ENCODE data around the gene NR2C2AP. TPM values are rescaled to one million over a fixed set of nuclear protein-coding genes. Genes with fewer than 3 reads are reported as not detected.

The NR2C2AP gene
- total and polyA plus RNA-seq, 2 of the 13 experiments (the other 11 are each of a cell fraction or from before 2014, with no cell fraction given): 12.2 to 26.8 TPM

DNA sequence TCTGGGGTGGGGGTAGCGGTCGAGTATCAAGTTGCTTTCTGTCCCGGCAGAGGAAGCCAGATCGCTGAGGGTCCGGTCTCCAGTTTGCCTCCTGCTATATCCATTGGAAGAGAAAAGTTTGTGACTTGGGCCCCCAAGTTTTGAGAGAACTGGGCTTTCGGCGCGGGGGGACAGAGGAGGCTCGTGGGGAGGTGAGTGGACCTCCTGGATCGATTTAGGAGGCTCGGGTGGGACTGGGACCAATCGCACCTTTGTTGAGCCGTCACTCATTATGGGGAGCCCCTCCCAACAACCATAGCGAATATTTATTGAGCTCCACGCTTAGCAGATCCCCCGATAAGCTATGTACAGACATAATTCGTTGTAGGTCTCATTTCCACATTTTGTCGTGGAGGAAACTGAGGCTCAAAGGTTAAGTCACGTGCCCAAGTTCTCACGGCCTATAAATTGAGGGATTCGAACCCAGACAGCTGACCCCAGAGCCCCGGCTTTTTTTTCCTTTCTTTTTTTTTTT is 10.2 kb downstream of the NR2C2AP start (continued):
- TF ChIP-seq ZNF788 (CRISPR knock-in tag; IDR thresholded peaks at IDR 0.05; ENCODE audit: borderline replicate concordance) (0 out of 2 replicates have a peak, but pooled peaks have one; percentile 30), PHF8 (CRISPR knock-in tag; IDR thresholded peaks at IDR 0.05) (0 out of 2 replicates have a peak, but pooled peaks have one; percentile 29), ZBTB10 (CRISPR knock-in tag; IDR thresholded peaks at IDR 0.05; ENCODE audit: borderline replicate concordance) (peak; percentile 65; the same call in 1 of the 2 replicates), KLF16 (CRISPR knock-in tag; IDR thresholded peaks at IDR 0.05) (0 out of 4 replicates have a peak, but pooled peaks of 1 of the 2 experiments have one; percentile 4), SIX1 (CRISPR knock-in tag; IDR thresholded peaks at IDR 0.05; ENCODE audit: borderline replicate concordance) (peak; percentile 54; the same call in 1 of the 2 replicates), ARID5B (CRISPR knock-in tag; IDR thresholded peaks at IDR 0.05) (no peak), SNAPC2 (CRISPR knock-in tag; IDR thresholded peaks at IDR 0.05) (no peak), TBP (CRISPR knock-in tag; IDR thresholded peaks at IDR 0.05) (no peak), NR2F1 (CRISPR knock-in tag; IDR thresholded peaks at IDR 0.05) (no peak)

Measured in HepG2 (cell line).